H9 (cell line): ENCODE results near the gene FABP3. TPM values are rescaled to one million over a fixed set of nuclear protein-coding genes. Genes with fewer than 3 reads are reported as not detected.
A peak's percentile ranks its signal among the peaks of the same experiment; 100 is the strongest.

Experiments used
- DNase-seq: peaks from one replicate; pipeline ENCODE4 v3.0.0-alpha.2; 2017
- H2AFZ ChIP-seq: one replicate; pipeline ENCODE4 v1.6.1; 2013; ENCODE audit warnings: mild to moderate bottlenecking, low read length, control low read depth, moderate library complexity
- H2AK5ac ChIP-seq: 2 replicates; pipeline ENCODE4 v1.6.1; 2013; ENCODE audit warnings: low read length, control low read depth, mixed read lengths; ENCODE audit not compliant: insufficient read length
- H2BK120ac ChIP-seq: one replicate; pipeline ENCODE4 v1.6.1; 2013; ENCODE audit warnings: low read depth, mild to moderate bottlenecking, low read length, control low read depth, inconsistent platforms; ENCODE audit not compliant: poor library complexity, severe bottlenecking
- H2BK12ac ChIP-seq: 2 replicates; pipeline ENCODE4 v1.6.1; 2013; ENCODE audit warnings: low read length, control low read depth, mixed read lengths, low read depth; ENCODE audit not compliant: insufficient read length
- H2BK15ac ChIP-seq: 2 replicates; pipeline ENCODE4 v1.6.1; 2013; ENCODE audit warnings: low read depth, low read length, control low read depth
- H2BK20ac ChIP-seq: one replicate; pipeline ENCODE4 v1.6.1; 2013; ENCODE audit warnings: low read depth, mild to moderate bottlenecking, low read length, control low read depth, inconsistent platforms; ENCODE audit not compliant: poor library complexity, severe bottlenecking
- H2BK5ac ChIP-seq: 2 replicates; pipeline ENCODE4 v1.6.1; 2013; ENCODE audit warnings: low read length, control low read depth, mixed read lengths; ENCODE audit not compliant: insufficient read length
- H3K14ac ChIP-seq: 2 replicates; pipeline ENCODE4 v1.6.1; 2013; ENCODE audit warnings: low read length, control low read depth; ENCODE audit not compliant: insufficient read depth
- H3K18ac ChIP-seq: 2 replicates; pipeline ENCODE4 v1.6.1; 2013; ENCODE audit warnings: low read depth, mild to moderate bottlenecking, mixed read lengths, low read length, control low read depth; ENCODE audit not compliant: insufficient read length
- H3K23ac ChIP-seq: 2 replicates; pipeline ENCODE4 v1.6.1; 2013; ENCODE audit warnings: low read length, control low read depth, mixed read lengths, low read depth; ENCODE audit not compliant: insufficient read length
- H3K23me2 ChIP-seq: 2 replicates; pipeline ENCODE4 v1.6.1; 2013; ENCODE audit warnings: low read depth, mild to moderate bottlenecking, mixed read lengths, low read length, control low read depth; ENCODE audit not compliant: insufficient read length, poor library complexity, severe bottlenecking
- H3K27ac ChIP-seq: 2 replicates; pipeline ENCODE4 v1.5.1; 2013; ENCODE audit warnings: low read length, control low read depth, mixed read lengths, low read depth; ENCODE audit not compliant: insufficient read length
- H3K27me3 ChIP-seq: 2 replicates; pipeline ENCODE4 v1.6.1; 2013; ENCODE audit warnings: low read length, control low read depth, inconsistent platforms; ENCODE audit not compliant: insufficient read depth
- H3K4ac ChIP-seq: 2 replicates; pipeline ENCODE4 v1.6.1; 2013; ENCODE audit warnings: low read depth, mild to moderate bottlenecking, control low read depth, inconsistent platforms, low read length, moderate library complexity
- H3K4me1 ChIP-seq: 2 replicates; pipeline ENCODE4 v1.6.1; 2013; ENCODE audit warnings: low read length, control low read depth, inconsistent platforms; ENCODE audit not compliant: insufficient read depth
- H3K4me2 ChIP-seq: 2 replicates; pipeline ENCODE4 v1.6.1; 2013; ENCODE audit warnings: low read length, control low read depth, mixed read lengths; ENCODE audit not compliant: insufficient read length, insufficient read depth
- H3K56ac ChIP-seq: 2 replicates; pipeline ENCODE4 v1.6.1; 2013; ENCODE audit warnings: low read depth, mild to moderate bottlenecking, mixed read lengths, low read length, control low read depth; ENCODE audit not compliant: insufficient read length
- H3K79me1 ChIP-seq: 2 replicates; pipeline ENCODE4 v1.6.1; 2013; ENCODE audit warnings: low read depth, mild to moderate bottlenecking, moderate library complexity, low read length, control low read depth, inconsistent platforms; ENCODE audit not compliant: insufficient read depth, poor library complexity, severe bottlenecking
- H3K79me2 ChIP-seq: 2 replicates; pipeline ENCODE4 v1.6.1; 2013; ENCODE audit warnings: low read length, control low read depth, inconsistent platforms; ENCODE audit not compliant: insufficient read depth
- H3K9ac ChIP-seq: 2 replicates; pipeline ENCODE4 v1.6.1; 2013; ENCODE audit warnings: low read length, control low read depth, mixed read lengths; ENCODE audit not compliant: insufficient read length; ENCODE audit errors: extremely low read depth
- H3K9me3 ChIP-seq: one replicate; pipeline ENCODE4 v1.6.1; 2013; ENCODE audit warnings: low read depth, low read length, inconsistent platforms; ENCODE audit not compliant: control insufficient read depth
- H3T11ph ChIP-seq: one replicate; pipeline ENCODE4 v1.6.1; 2013; ENCODE audit warnings: mild to moderate bottlenecking, low read length, control low read depth, inconsistent platforms
- H4K20me1 ChIP-seq: one replicate; pipeline ENCODE4 v1.6.1; 2013; ENCODE audit not compliant: control insufficient read depth, insufficient read length, insufficient read depth
- H4K5ac ChIP-seq: 2 replicates; pipeline ENCODE4 v1.6.1; 2013; ENCODE audit warnings: low read depth, mild to moderate bottlenecking, mixed read lengths, low read length, control low read depth; ENCODE audit not compliant: insufficient read length
- H4K8ac ChIP-seq: replicated peaks from 2 replicates; pipeline ENCODE4 v1.6.1; 2013; ENCODE audit warnings: low read length, control low read depth, mixed read lengths, low read depth; ENCODE audit not compliant: insufficient read length
- H4K91ac ChIP-seq: 2 replicates; pipeline ENCODE4 v1.6.1; 2013; ENCODE audit warnings: low read depth, mild to moderate bottlenecking, moderate library complexity, mixed read lengths, low read length, control low read depth; ENCODE audit not compliant: insufficient read length
- H3K27ac Mint-ChIP-seq, 3 experiments: 2 replicates in 2 of 3; 3 replicates in 1 of 3; pipeline ENCODE4 v1.8.0; 2020 to 2021; ENCODE audit warnings: mixed read lengths in 3 of 3, mild to moderate bottlenecking in 1 of 3, moderate library complexity in 1 of 3
- H3K27me3 Mint-ChIP-seq: 2 replicates; pipeline ENCODE4 v1.8.0; 2021; ENCODE audit warnings: low read depth, mild to moderate bottlenecking, moderate library complexity, mixed read lengths
- H3K36me3 Mint-ChIP-seq, 3 experiments: 2 replicates in 2 of 3; 3 replicates in 1 of 3; pipeline ENCODE4 v1.8.0; 2020 to 2021; ENCODE audit warnings: low read depth in 3 of 3, mixed read lengths in 3 of 3; ENCODE audit not compliant: insufficient read depth in 1 of 3
- H3K4me1 Mint-ChIP-seq, 2 experiments: 2 replicates each; pipeline ENCODE4 v1.8.0; 2020; ENCODE audit warnings: mixed read lengths in 2 of 2
- H3K4me3 Mint-ChIP-seq, 2 experiments: 2 replicates in 1 of 2; 3 replicates in 1 of 2; pipeline ENCODE4 v1.8.0; 2020 to 2021; ENCODE audit warnings: mild to moderate bottlenecking in 2 of 2, mixed read lengths in 2 of 2, moderate library complexity in 1 of 2
- H3K9me3 Mint-ChIP-seq, 2 experiments: 2 replicates in 1 of 2; 3 replicates in 1 of 2; pipeline ENCODE4 v1.8.0; 2020; ENCODE audit warnings: mild to moderate bottlenecking in 2 of 2, mixed read lengths in 2 of 2, moderate library complexity in 1 of 2
- CTCF ChIP-seq: fragments of 200-600 bp; sonication (generic); conservative IDR thresholded peaks from 3 replicates; pipeline ENCODE4 v1.8.0; 2021; ENCODE audit warnings: antibody characterized with exemption, mild to moderate bottlenecking
- WGBS: extraction: QIAGEN DNeasy Blood & Tissue Kit; methylation state at CpG from one replicate; pipeline ENCODE4 v1.1.7; 2013; ENCODE audit warnings: missing lambda C conversion rate, low lambda C conversion rate, mixed read lengths; ENCODE audit not compliant: insufficient read length; ENCODE audit errors: extremely low coverage; 5-methylcytosine and 5-hydroxymethylcytosine counted together
- total RNA-seq: library from RNA; stranded (reverse); gene quantifications from 2 replicates; pipeline ENCODE4 v1.2.1, GENCODE V29; 2021

Gene FABP3
- total RNA-seq, 1 experiment from 2014 or later: 9.0 TPM

GRCh38 chr1:31394584-31395193 lies 21.8 kb upstream of the FABP3 start:
- Histone ChIP-seq H3K9ac (no peak overlapping the region), H3K23ac (no peak overlapping the region), H2BK120ac (no peak overlapping the region), H4K91ac (no peak overlapping the region), H3K4me1 (no peaks in the 10 kb centered on the region), H3K56ac (no peak overlapping the region), H2AFZ (peak overlapping the region; percentile 41), H3K79me2 (no peaks in the 10 kb centered on the region), H2AK5ac (no peak overlapping the region), H4K20me1 (no peaks in the 10 kb centered on the region), H4K5ac (no peak overlapping the region), H3T11ph (no peak overlapping the region), H2BK20ac (no peak overlapping the region), H2BK5ac (no peak overlapping the region), H4K8ac (no peak overlapping the region), H3K18ac (no peak overlapping the region), H2BK15ac (no peak overlapping the region), H3K23me2 (no peaks in the 10 kb centered on the region), H3K14ac (no peak overlapping the region; the same call in 1 of the 2 replicates), H3K4me2 (peak overlapping the region; percentile 70), H3K27me3 (no peaks in the 10 kb centered on the region), H2BK12ac (no peak overlapping the region), H3K9me3 (no peaks in the 10 kb centered on the region), H3K4ac (no peak overlapping the region), H3K79me1 (no peaks in the 10 kb centered on the region), H3K27ac (no peak overlapping the region)
- peaks cover 25% of the 10 kb centered on the region for H3K27me3 Mint-ChIP-seq
- DNase-seq: peak; percentile 95
- no peaks in the 10 kb centered on the region for H3K36me3 Mint-ChIP-seq
- peak overlapping the region; percentile 53 to 76 for H3K4me3 Mint-ChIP-seq
- TF ChIP-seq CTCF: peak; percentile 98
- H3K4me1 Mint-ChIP-seq: peaks cover 9 to 16% of the 10 kb centered on the region in 2 experiments
- no peak overlapping the region for H3K27ac Mint-ChIP-seq
- H3K9me3 Mint-ChIP-seq: no peaks in the 10 kb centered on the region
- WGBS: no CpG with 5 or more reads among the region's 36 CpGs
